GM12878 (cell line): ENCODE measurements around the gene KIAA0825. TPM values are rescaled to one million over a fixed set of nuclear protein-coding genes. Genes with fewer than 3 reads are reported as not detected.

Experiments
- ATAC-seq: fragments of 200-7000 bp; cut with Tn5 transposase; 3 replicates; pipeline ENCODE4 v1.9.1; 2020; ENCODE audit warnings: mild to moderate bottlenecking, moderate library complexity
- BruUV-seq: library from RNA; stranded (reverse); fragments of 400-500 nt; replicated peaks from 2 replicates; lab custom pipeline; 2021; lab: Mats Ljungman, UMichigan
- CTCF ChIA-PET: fragments of 300-600 bp; sonication (Branson Sonifier 250); formaldehyde crosslinking; extraction: SDS; loops from one replicate; lab custom pipeline; 2021; ENCODE audit warnings: inconsistent platforms; lab: Yijun Ruan, JAX
- POLR2A ChIA-PET: fragments of 350-600 bp; formaldehyde crosslinking; extraction: SDS; loops from one replicate; lab custom pipeline; 2021; ENCODE audit warnings: inconsistent platforms; lab: Charles Lee
- RAD21 ChIA-PET: fragments of 300-600 bp; sonication (Branson Sonifier 250); formaldehyde crosslinking; loops from one replicate; lab custom pipeline; 2023; ENCODE audit warnings: antibody characterized with exemption; ENCODE audit not compliant: unreplicated experiment; lab: Charles Lee
- SMC1A ChIA-PET: fragments of 300-600 bp; sonication (Branson Sonifier 250); formaldehyde crosslinking; loops from one replicate; lab custom pipeline; 2023; ENCODE audit not compliant: unreplicated experiment, uncharacterized antibody; lab: Charles Lee
- DNase-seq: peaks from one replicate; pipeline ENCODE4 v3.0.0-alpha.2; 2011; ENCODE audit warnings: low read depth, low spot score
- FAIRE-seq: peaks from 3 replicates; lab custom pipeline; 2011; peaks lifted over from hg19 to GRCh38; lab: Jason Lieb, UNC
- H2AFZ ChIP-seq: 2 replicates; pipeline ENCODE4 v1.6.0; 2011; ENCODE audit warnings: low read depth, low read length, control low read depth; ENCODE audit not compliant: control insufficient read depth
- H3K27ac ChIP-seq: 2 replicates; pipeline ENCODE4 v1.5.1; 2011; ENCODE audit warnings: control low read depth; ENCODE audit not compliant: control insufficient read depth, insufficient read depth
- H3K27me3 ChIP-seq, 2 experiments: replicated peaks in 1 of 2; 2 replicates each; pipeline versions ENCODE4 v1.6.0 to v1.6.1; 2011; ENCODE audit warnings: low read length in 1 of 2; ENCODE audit not compliant: control insufficient read depth in 2 of 2, insufficient read depth in 2 of 2
- H3K36me3 ChIP-seq, 2 experiments: 2 replicates each; pipeline ENCODE4 v1.5.1; 2011; ENCODE audit warnings: low read length in 1 of 2; ENCODE audit not compliant: control insufficient read depth in 2 of 2, insufficient read depth in 2 of 2
- H3K4me1 ChIP-seq: 2 replicates; pipeline ENCODE4 v1.6.1; 2011; ENCODE audit warnings: mild to moderate bottlenecking, low read length, moderate library complexity, mixed read lengths; ENCODE audit not compliant: control insufficient read depth, insufficient read depth
- H3K4me2 ChIP-seq: 2 replicates; pipeline ENCODE4 v1.6.0; 2011; ENCODE audit warnings: control low read depth; ENCODE audit not compliant: control insufficient read depth, insufficient read depth
- H3K4me3 ChIP-seq: fragments of 200-600 bp; sonication (generic); 2 replicates; pipeline ENCODE4 v1.5.1; 2016
- H3K79me2 ChIP-seq: 2 replicates; pipeline ENCODE4 v1.6.0; 2011; ENCODE audit warnings: low read length; ENCODE audit not compliant: control insufficient read depth, insufficient read depth
- H3K9ac ChIP-seq: 2 replicates; pipeline ENCODE4 v1.8.0; 2011; ENCODE audit warnings: low read length, control low read depth, mixed read lengths; ENCODE audit not compliant: control insufficient read depth, insufficient read depth
- H3K9me3 ChIP-seq: replicated peaks from 3 replicates; pipeline ENCODE4 v1.5.1; 2011; ENCODE audit warnings: mild to moderate bottlenecking, low read length; ENCODE audit not compliant: control insufficient read depth, insufficient read depth
- H4K20me1 ChIP-seq: 2 replicates; pipeline ENCODE4 v1.6.0; 2011; ENCODE audit not compliant: control insufficient read depth, insufficient read depth
- BACH1 ChIP-seq: fragments of 450-650 bp; IDR thresholded peaks from 2 replicates; pipeline ENCODE4 v1.6.1; 2017; ENCODE audit warnings: mild to moderate bottlenecking, borderline replicate concordance
- CHD1 ChIP-seq: IDR thresholded peaks from 2 replicates; pipeline ENCODE4 v1.6.1; 2012; ENCODE audit warnings: low read depth, low read length, improper control_type of control experiment
- HDAC6 ChIP-seq: fragments of 200-600 bp; sonication (generic); IDR thresholded peaks from one replicate; pipeline ENCODE4 v1.8.0; 2017; ENCODE audit warnings: antibody characterized with exemption; ENCODE audit not compliant: unreplicated experiment
- KLF5 ChIP-seq: fragments of 450-650 bp; IDR thresholded peaks from 2 replicates; pipeline ENCODE4 v1.6.1; 2014; ENCODE audit warnings: mild to moderate bottlenecking; ENCODE audit not compliant: partially characterized antibody
- MYB ChIP-seq: fragments of 150-350 bp; IDR thresholded peaks from 2 replicates; pipeline ENCODE4 v1.6.1; 2014; ENCODE audit warnings: mild to moderate bottlenecking, low read depth, low read length, borderline replicate concordance
- NFXL1 ChIP-seq: fragments of 450-650 bp; IDR thresholded peaks from 2 replicates; pipeline ENCODE4 v1.6.1; 2017; ENCODE audit warnings: antibody characterized with exemption, mild to moderate bottlenecking, borderline replicate concordance
- NR2C1 ChIP-seq: fragments of 450-650 bp; IDR thresholded peaks from 2 replicates; pipeline ENCODE4 v1.6.1; 2017; ENCODE audit warnings: antibody characterized with exemption, mild to moderate bottlenecking, moderate library complexity
- RAD51 ChIP-seq: fragments of 450-650 bp; IDR thresholded peaks from 2 replicates; pipeline ENCODE4 v1.6.1; 2016; ENCODE audit warnings: moderate library complexity, mild to moderate bottlenecking, inconsistent platforms
- RELA ChIP-seq: fragments of 450-650 bp; IDR thresholded peaks from 2 replicates; pipeline ENCODE4 v1.8.0; 2014; ENCODE audit warnings: borderline replicate concordance; ENCODE audit not compliant: partially characterized antibody
- SIN3A ChIP-seq: IDR thresholded peaks from 2 replicates; pipeline ENCODE4 v1.6.1; 2012; ENCODE audit warnings: low read depth, low read length, improper control_type of control experiment
- SMAD5 ChIP-seq: IDR thresholded peaks from 2 replicates; pipeline ENCODE4 v1.6.1; 2016; ENCODE audit warnings: antibody characterized with exemption, low read depth
- ZBTB11 ChIP-seq: fragments of 450-650 bp; formaldehyde crosslinking; IDR thresholded peaks from 2 replicates; pipeline ENCODE4 v1.5.0; 2022; ENCODE audit warnings: mild to moderate bottlenecking, missing genetic modification characterization
- ZBTB40 ChIP-seq: fragments of 450-650 bp; IDR thresholded peaks from 2 replicates; pipeline ENCODE4 v1.6.1; 2016; ENCODE audit warnings: mild to moderate bottlenecking, moderate library complexity, borderline replicate concordance
- ZNF592 ChIP-seq: fragments of 450-650 bp; IDR thresholded peaks from 2 replicates; pipeline ENCODE4 v1.6.1; 2017; ENCODE audit warnings: mild to moderate bottlenecking, moderate library complexity
- WGBS: methylation state at CpG from one replicate; pipeline ENCODE4 v1.1.6; 2016; ENCODE audit warnings: low lambda C conversion rate; ENCODE audit not compliant: insufficient replicate concordance, insufficient coverage; ENCODE audit errors: missing lambda C conversion rate; 5-methylcytosine and 5-hydroxymethylcytosine counted together
- in situ Hi-C: fragments of 300-500 bp; cut with MboI; formaldehyde crosslinking; loops from 9 replicates; pipeline ENCODE4 v1.14.3; 2018; ENCODE audit warnings: mixed read lengths
- intact Hi-C: fragments of 100-400 bp; cut with micrococcal nuclease; formaldehyde crosslinking; loops from one replicate; pipeline ENCODE4 v1.14.2; 2022; ENCODE audit not compliant: unreplicated experiment
- polyA plus RNA-seq, 11 experiments: library from polyadenylated mRNA; depleted of rRNA in 4 of 11; unstranded in 6 of 11; stranded (reverse) in 5 of 11; fragments of >200 nt; fragmentation: Nextera tagmentation in 4 of 11; fragmentation: Illumina TruSeq in 1 of 11; extraction: Ambion mirVana in 4 of 11; extraction: Trizol in 1 of 11; gene quantifications; 1 replicate in 1 of 11; 2 replicates in 10 of 11; pipeline versions ENCODE4 v1.2.1 to v1.2.3, GENCODE V29; 2011 to 2016; ENCODE audit warnings: inconsistent platforms in 2 of 11, missing spikeins in 2 of 11, low read depth in 1 of 11
- total RNA-seq, 4 experiments: library from RNA; depleted of rRNA in 3 of 4; stranded (reverse); fragments of >200 nt in 3 of 4; fragmentation: Illumina TruSeq in 1 of 4; extraction: Trizol in 1 of 4; gene quantifications; 2 replicates each; pipeline versions ENCODE4 v1.2.1 to v1.2.3, GENCODE V29; 2013 to 2021

The KIAA0825 gene
- total and polyA plus RNA-seq, 10 of the 15 experiments (the other 5 are each of a cell fraction or from before 2014, with no cell fraction given) = 0.55 to 1.9 (median 1.5) TPM

- no peak overlapping the region for H3K4me3 ChIP-seq
- no peaks in the 10 kb centered on the region for H3K36me3 ChIP-seq
- RAD21 ChIA-PET = no interaction called here
- BruUV-seq = no TSS peak
- no peaks in the 10 kb centered on the region for H3K4me1 ChIP-seq
- POLR2A ChIA-PET = no interaction called here
- in situ Hi-C loops = no loop called here
- CTCF ChIA-PET = no interaction called here
- no peak overlapping the region for H3K27ac ChIP-seq
- no peaks in the 10 kb centered on the region for H3K27me3 ChIP-seq
- intact Hi-C loops = no loop called here
- WGBS = 25% methylated on average over 1 of the region's 1 CpG
- DNase-seq = no peak
- SMC1A ChIA-PET = no interaction called here
- H2AFZ ChIP-seq = no peak overlapping the region
- H3K79me2 ChIP-seq = no peaks in the 10 kb centered on the region
- H4K20me1 ChIP-seq = no peaks in the 10 kb centered on the region
- no peak for FAIRE-seq
- H3K9me3 ChIP-seq = no peaks in the 10 kb centered on the region
- ATAC-seq = no peak
- no peak overlapping the region for H3K9ac ChIP-seq
- H3K4me2 ChIP-seq = no peak overlapping the region
- TF ChIP-seq KLF5 (no peak), NFXL1 (no peak), ZBTB11 (CRISPR knock-in tag) (no peak), CHD1 (no peak), HDAC6 (no peak), NR2C1 (no peak), MYB (no peak), ZBTB40 (no peak), ZNF592 (no peak), SIN3A (no peak), BACH1 (no peak), RELA (no peak), RAD51 (no peak), SMAD5 (no peak)
Observed at GRCh38 chr5:94329115-94329514, 289.3 kb downstream of the KIAA0825 start.
